GM23338 (cell line): Measurements from ENCODE around the gene CPE. TPM values are rescaled to one million over a fixed set of nuclear protein-coding genes. Genes with fewer than 3 reads are reported as not detected.

Experiments
- ATAC-seq: fragments of 200-7000 bp; cut with Tn5 transposase; 3 replicates; pipeline ENCODE4 v1.9.1; 2020
- DNase-seq: peaks from one replicate; pipeline ENCODE4 v3.0.0-alpha.2; 2015; ENCODE audit warnings: low spot score
- H2AFZ ChIP-seq: fragments of 200-600 bp; sonication (generic); 2 replicates; pipeline ENCODE4 v1.8.0; 2016; ENCODE audit warnings: antibody characterized with exemption, mild to moderate bottlenecking, moderate library complexity
- H3F3A ChIP-seq: fragments of 200-600 bp; sonication (generic); replicated peaks from 2 replicates; pipeline ENCODE4 v1.8.0; 2017; ENCODE audit warnings: antibody characterized with exemption, mixed run types, low read depth
- H3K27ac ChIP-seq: fragments of 200-600 bp; sonication (generic); 2 replicates; pipeline ENCODE4 v1.6.1; 2016; ENCODE audit warnings: low read depth
- H3K27me3 ChIP-seq: fragments of 200-600 bp; sonication (generic); 2 replicates; pipeline ENCODE4 v1.8.0; 2016; ENCODE audit warnings: mild to moderate bottlenecking, mixed run types, moderate library complexity; ENCODE audit not compliant: insufficient read depth
- H3K36me3 ChIP-seq: fragments of 200-600 bp; sonication (generic); 2 replicates; pipeline ENCODE4 v1.8.0; 2016; ENCODE audit warnings: mild to moderate bottlenecking; ENCODE audit not compliant: insufficient read depth
- H3K4me1 ChIP-seq: fragments of 200-600 bp; sonication (generic); 2 replicates; pipeline ENCODE4 v1.8.0; 2016; ENCODE audit warnings: mild to moderate bottlenecking, moderate library complexity; ENCODE audit not compliant: insufficient read depth
- H3K4me2 ChIP-seq: fragments of 200-600 bp; sonication (generic); 2 replicates; pipeline ENCODE4 v1.7.1; 2017; ENCODE audit warnings: mixed run types
- H3K4me3 ChIP-seq: fragments of 200-600 bp; sonication (generic); 2 replicates; pipeline ENCODE4 v1.6.1; 2016; ENCODE audit warnings: mixed run types
- H3K79me2 ChIP-seq: fragments of 200-600 bp; sonication (generic); replicated peaks from 2 replicates; pipeline ENCODE4 v1.8.0; 2017; ENCODE audit warnings: mild to moderate bottlenecking; ENCODE audit not compliant: insufficient read depth
- H3K9me2 ChIP-seq: fragments of 200-600 bp; sonication (generic); 2 replicates; pipeline ENCODE4 v1.8.0; 2017; ENCODE audit not compliant: insufficient read depth
- H4K20me1 ChIP-seq: fragments of 200-600 bp; sonication (generic); replicated peaks from 2 replicates; pipeline ENCODE4 v1.8.0; 2017; ENCODE audit warnings: mild to moderate bottlenecking; ENCODE audit not compliant: insufficient read depth
- H3K27ac Mint-ChIP-seq: 2 replicates; pipeline ENCODE4 v1.8.0; 2020; ENCODE audit warnings: inconsistent platforms, mild to moderate bottlenecking, moderate library complexity, mixed read lengths
- H3K27me3 Mint-ChIP-seq: 3 replicates; pipeline ENCODE4 v1.8.0; 2022; ENCODE audit warnings: low read depth, mild to moderate bottlenecking, moderate library complexity, mixed read lengths, inconsistent platforms; ENCODE audit not compliant: insufficient read depth, poor library complexity
- H3K36me3 Mint-ChIP-seq: 3 replicates; pipeline ENCODE4 v1.8.0; 2021; ENCODE audit warnings: low read depth, mild to moderate bottlenecking, inconsistent platforms, moderate library complexity, mixed read lengths
- H3K4me1 Mint-ChIP-seq: 3 replicates; pipeline ENCODE4 v1.8.0; 2020; ENCODE audit warnings: mild to moderate bottlenecking, inconsistent platforms, mixed read lengths
- H3K4me3 Mint-ChIP-seq: 3 replicates; pipeline ENCODE4 v1.8.0; 2021; ENCODE audit warnings: moderate library complexity, mild to moderate bottlenecking, inconsistent platforms, mixed read lengths
- H3K9me3 Mint-ChIP-seq: 3 replicates; pipeline ENCODE4 v1.8.0; 2020; ENCODE audit warnings: moderate library complexity, mild to moderate bottlenecking, inconsistent platforms, mixed read lengths
- CREB1 ChIP-seq: fragments of 250-450 bp; sonication (Bioruptor Pico); IDR thresholded peaks from 2 replicates; pipeline ENCODE4 v1.5.0; 2020; ENCODE audit warnings: low read depth, mild to moderate bottlenecking, moderate library complexity
- CTCF ChIP-seq, 2 experiments: fragments of 200-600 bp in 1 of 2; sonication (generic) in 1 of 2; conservative IDR thresholded peaks; 2 replicates each; pipeline versions ENCODE4 v1.5.1 to v1.6.1; 2016 to 2017; ENCODE audit warnings: antibody characterized with exemption in 2 of 2, low read depth in 2 of 2, mild to moderate bottlenecking in 2 of 2, moderate library complexity in 1 of 2
- ETS1 ChIP-seq: IDR thresholded peaks from 2 replicates; pipeline ENCODE4 v1.6.1; 2016; ENCODE audit warnings: antibody characterized with exemption
- EZH2 ChIP-seq: fragments of 200-600 bp; sonication (generic); IDR thresholded peaks from one replicate; pipeline ENCODE4 v1.8.0; 2017; ENCODE audit warnings: antibody characterized with exemption, mild to moderate bottlenecking, low read depth; ENCODE audit not compliant: unreplicated experiment
- EZH2phosphoT487 ChIP-seq: fragments of 200-600 bp; sonication (generic); IDR thresholded peaks from one replicate; pipeline ENCODE4 v1.8.1; 2018; ENCODE audit warnings: antibody characterized with exemption; ENCODE audit not compliant: unreplicated experiment
- JUNB ChIP-seq: IDR thresholded peaks from one replicate; pipeline ENCODE4 v1.6.1; 2016; ENCODE audit warnings: antibody characterized with exemption; ENCODE audit not compliant: unreplicated experiment
- NANOG ChIP-seq: IDR thresholded peaks from 2 replicates; pipeline ENCODE4 v1.6.1; 2016; ENCODE audit warnings: antibody characterized with exemption, borderline replicate concordance
- POLR2AphosphoS5 ChIP-seq: IDR thresholded peaks from 2 replicates; pipeline ENCODE4 v1.6.1; 2016; ENCODE audit warnings: antibody characterized with exemption, low read depth
- REST ChIP-seq: IDR thresholded peaks from one replicate; pipeline ENCODE4 v1.6.1; 2018; ENCODE audit warnings: antibody characterized with exemption; ENCODE audit not compliant: unreplicated experiment
- STAT1 ChIP-seq: IDR thresholded peaks from one replicate; pipeline ENCODE4 v1.6.1; 2016; ENCODE audit warnings: antibody characterized with exemption; ENCODE audit not compliant: unreplicated experiment
- ZNF114 ChIP-seq: fragments of 250-450 bp; sonication (Bioruptor Pico); IDR thresholded peaks from 2 replicates; pipeline ENCODE4 v1.5.0; 2020; ENCODE audit warnings: mild to moderate bottlenecking, moderate library complexity
- ZNF331 ChIP-seq: fragments of 250-450 bp; sonication (Bioruptor Pico); IDR thresholded peaks from 2 replicates; pipeline ENCODE4 v1.5.0; 2020; ENCODE audit warnings: low read depth, mild to moderate bottlenecking, moderate library complexity
- ZNF462 ChIP-seq: fragments of 250-450 bp; sonication (Bioruptor Pico); IDR thresholded peaks from 2 replicates; pipeline ENCODE4 v1.5.0; 2020; ENCODE audit warnings: mild to moderate bottlenecking, moderate library complexity
- polyA plus RNA-seq: library from polyadenylated mRNA; unstranded; fragments of >200 nt; fragmentation: Nextera tagmentation; extraction: Ambion mirVana; gene quantifications from 2 replicates; pipeline ENCODE4 v1.2.1, GENCODE V29; 2016
- total RNA-seq: library from RNA; depleted of rRNA; stranded (reverse); fragments of >200 nt; shearing (Covaris generic); gene quantifications from 2 replicates; pipeline ENCODE4 v1.2.3, GENCODE V29; 2014

CPE gene
- total and polyA plus RNA-seq, 2 experiments from 2014 or later: 10.3 to 16.5 TPM

- no peaks in the 10 kb centered on the region for H3K9me2 ChIP-seq
- peak overlapping the region; percentile 52; the same call in 2 of the 3 replicates for H3K4me3 Mint-ChIP-seq
Measured at GRCh38 chr4:165493359-165493758, 114.6 kb downstream of the CPE start.

More at GRCh38 chr4:165493359-165493758, 114.6 kb downstream of the CPE start:
- no peaks in the 10 kb centered on the region for H3K36me3 Mint-ChIP-seq
- H3K36me3 ChIP-seq: no peaks in the 10 kb centered on the region
- H3K4me1 ChIP-seq: no peaks in the 10 kb centered on the region; the same call in 1 of the 2 replicates
- H3K79me2 ChIP-seq: no peaks in the 10 kb centered on the region
- H3K27me3 Mint-ChIP-seq: peaks cover 2% of the 10 kb centered on the region
- H4K20me1 ChIP-seq: no peaks in the 10 kb centered on the region
- peak overlapping the region; percentile 31; the same call in 1 of the 2 replicates for H3K4me3 ChIP-seq
- ATAC-seq: peak; percentile 99
- H3K27ac ChIP-seq: no peak overlapping the region
- no peaks in the 10 kb centered on the region for H3K27me3 ChIP-seq
- peaks cover 12% of the 10 kb centered on the region for H3K4me1 Mint-ChIP-seq
- H2AFZ ChIP-seq: 0 out of 2 replicates have a peak overlapping the region, but pooled peaks have one; percentile 20
- H3K4me2 ChIP-seq: peak overlapping the region; percentile 58; the same call in 1 of the 2 replicates
- H3K9me3 Mint-ChIP-seq: no peaks in the 10 kb centered on the region
- H3K27ac Mint-ChIP-seq: no peak overlapping the region
- TF ChIP-seq CTCF (conservative IDR thresholded peaks at IDR 0.05; ENCODE audit: low read depth in 2 of 2) (peak; percentile 87 to 97), POLR2AphosphoS5 (no peak), ZNF462 (CRISPR knock-in tag) (no peak), ZNF114 (no peak), STAT1 (no peak), ETS1 (no peak), EZH2 (no peak), JUNB (no peak), CREB1 (CRISPR knock-in tag) (no peak), ZNF331 (CRISPR knock-in tag) (no peak), NANOG (0 out of 2 replicates have a peak, but pooled peaks have one; percentile 6), REST (no peak), EZH2phosphoT487 (no peak)
- DNase-seq: peak; percentile 94
- no peaks in the 10 kb centered on the region for H3F3A ChIP-seq
